CD14-positive monocyte (primary cell): Measurements from ENCODE around the gene TOP3A. TPM values are rescaled to one million over a fixed set of nuclear protein-coding genes. Genes with fewer than 3 reads are reported as not detected.

Experiments
- DNase-seq, 3 donors: peaks; one replicate each; pipeline ENCODE4 v3.0.0-alpha.2; 2011 to 2022
- H2AFZ ChIP-seq: 2 replicates; pipeline ENCODE4 v1.6.0; 2012; ENCODE audit warnings: mild to moderate bottlenecking, low read depth, low read length, inconsistent platforms; ENCODE audit not compliant: insufficient read depth, poor library complexity, severe bottlenecking
- H3K27ac ChIP-seq, 2 donors: 1 replicate in 1 of 2; 2 replicates in 1 of 2; pipeline ENCODE4 v1.5.1; 2012 to 2013; ENCODE audit warnings: low read length in 2 of 2, control low read depth in 1 of 2, inconsistent platforms in 1 of 2, low read depth in 1 of 2, mild to moderate bottlenecking in 1 of 2
- H3K27me3 ChIP-seq, 2 donors: one replicate each; pipeline versions ENCODE4 v1.6.0 to v1.6.1; 2011 to 2013; ENCODE audit warnings: low read length in 2 of 2; ENCODE audit not compliant: control insufficient read depth in 2 of 2, insufficient read depth in 2 of 2
- H3K36me3 ChIP-seq, 2 donors: replicated peaks in 1 of 2; 1 replicate in 1 of 2; 2 replicates in 1 of 2; pipeline versions ENCODE4 v1.5.1 to v1.6.1; 2012 to 2013; ENCODE audit warnings: low read length in 2 of 2, control low read depth in 1 of 2, inconsistent platforms in 1 of 2, mild to moderate bottlenecking in 1 of 2; ENCODE audit not compliant: insufficient read depth in 2 of 2, control insufficient read depth in 1 of 2
- H3K4me1 ChIP-seq, 2 donors: 1 replicate in 1 of 2; 2 replicates in 1 of 2; pipeline versions ENCODE4 v1.5.1 to v1.6.1; 2012 to 2013; ENCODE audit warnings: low read length in 2 of 2, control low read depth in 1 of 2, inconsistent platforms in 1 of 2, mild to moderate bottlenecking in 1 of 2, moderate library complexity in 1 of 2; ENCODE audit not compliant: insufficient read depth in 2 of 2, control insufficient read depth in 1 of 2
- H3K4me2 ChIP-seq: replicated peaks from 2 replicates; pipeline ENCODE3; 2012; ENCODE audit warnings: low read length, moderate library complexity, mild to moderate bottlenecking; ENCODE audit not compliant: poor library complexity, severe bottlenecking; ENCODE audit errors: extremely low read depth
- H3K4me3 ChIP-seq, 3 experiments: fragments of 200-600 bp in 1 of 3; sonication (generic) in 1 of 3; replicated peaks in 1 of 3; 1 replicate in 2 of 3; 2 replicates in 1 of 3; pipeline ENCODE4 v1.5.1; 2011 to 2013; ENCODE audit warnings: low read length in 3 of 3, mild to moderate bottlenecking in 3 of 3, control low read depth in 2 of 3, low read depth in 2 of 3, inconsistent platforms in 1 of 3, moderate library complexity in 1 of 3
- H3K79me2 ChIP-seq: 2 replicates; pipeline ENCODE4 v1.6.0; 2012; ENCODE audit warnings: mild to moderate bottlenecking, control low read depth, inconsistent platforms, low read length, moderate library complexity; ENCODE audit not compliant: insufficient read depth
- H3K9ac ChIP-seq: 2 replicates; pipeline ENCODE4 v1.6.0; 2017; ENCODE audit warnings: low read length, mild to moderate bottlenecking; ENCODE audit not compliant: insufficient read depth, poor library complexity, severe bottlenecking
- H3K9me3 ChIP-seq, 2 donors: replicated peaks in 1 of 2; 1 replicate in 1 of 2; 2 replicates in 1 of 2; pipeline versions ENCODE4 v1.5.1 to v1.6.1; 2012 to 2013; ENCODE audit warnings: low read length in 2 of 2, control low read depth in 1 of 2; ENCODE audit not compliant: control insufficient read depth in 1 of 2, insufficient read depth in 1 of 2
- H4K20me1 ChIP-seq: 2 replicates; pipeline ENCODE4 v1.6.0; 2012; ENCODE audit warnings: mild to moderate bottlenecking, low read length, control low read depth, moderate library complexity; ENCODE audit not compliant: insufficient read depth
- H3K27ac Mint-ChIP-seq, 7 donors: one replicate each; pipeline ENCODE4 v1.8.0; 2020; ENCODE audit warnings: mild to moderate bottlenecking in 7 of 7, mixed read lengths in 7 of 7, moderate library complexity in 6 of 7, inconsistent platforms in 2 of 7
- H3K27me3 Mint-ChIP-seq, 3 donors: one replicate each; pipeline ENCODE4 v1.8.0; 2021 to 2022; ENCODE audit warnings: low read depth in 3 of 3, mild to moderate bottlenecking in 3 of 3, mixed read lengths in 3 of 3, moderate library complexity in 3 of 3, inconsistent platforms in 1 of 3
- H3K36me3 Mint-ChIP-seq, 2 donors: one replicate each; pipeline ENCODE4 v1.8.0; 2020; ENCODE audit warnings: mixed read lengths in 2 of 2, inconsistent platforms in 1 of 2, mild to moderate bottlenecking in 1 of 2
- H3K4me1 Mint-ChIP-seq: one replicate; pipeline ENCODE4 v1.8.0; 2020; ENCODE audit warnings: mild to moderate bottlenecking, mixed read lengths
- H3K4me3 Mint-ChIP-seq, 2 donors: one replicate each; pipeline ENCODE4 v1.8.0; 2020; ENCODE audit warnings: mild to moderate bottlenecking in 2 of 2, mixed read lengths in 2 of 2, moderate library complexity in 1 of 2
- H3K9me3 Mint-ChIP-seq, 7 donors: one replicate each; pipeline ENCODE4 v1.8.0; 2020 to 2022; ENCODE audit warnings: mixed read lengths in 7 of 7, mild to moderate bottlenecking in 6 of 7, moderate library complexity in 6 of 7, inconsistent platforms in 2 of 7
- CTCF ChIP-seq: fragments of 200-600 bp; IDR thresholded peaks from one replicate; pipeline ENCODE4 v1.8.0; 2022; ENCODE audit warnings: antibody characterized with exemption, mild to moderate bottlenecking
- WGBS: methylation state at CpG from one replicate; pipeline ENCODE4 v1.1.5; 2013; ENCODE audit warnings: missing lambda C conversion rate; ENCODE audit not compliant: insufficient coverage; 5-methylcytosine and 5-hydroxymethylcytosine counted together
- intact Hi-C, 2 donors: fragments of 100-400 bp; cut with micrococcal nuclease; formaldehyde crosslinking; loops; one replicate each; pipeline versions ENCODE4 v1.15.0 to v1.15.1; 2023
- polyA plus RNA-seq, 3 donors: library from polyadenylated mRNA; depleted of rRNA in 1 of 3; unstranded in 2 of 3; stranded (reverse) in 1 of 3; fragments of 300-500 nt in 2 of 3; fragments of >200 nt in 1 of 3; fragmentation: Illumina TruSeq in 2 of 3; gene quantifications; 1 replicate in 2 of 3; 2 replicates in 1 of 3; pipeline ENCODE4 v1.2.3, GENCODE V29; 2012 to 2021

TOP3A gene
- polyA plus RNA-seq, 3 donors: 15.2 to 25.6 (median 22.3) TPM

- H3K36me3 ChIP-seq: peaks cover 37 to 40% of the 10 kb centered on the region in 2 donors
- Mint-ChIP-seq H3K4me1 (peaks cover 38% of the 10 kb centered on the region), H3K27me3 (peaks cover 0 to 2% (median 1%) of the 10 kb centered on the region in 3 donors), H3K9me3 (no peaks in the 10 kb centered on the region), H3K27ac (peak overlapping the region; percentile 99 to 100 (median 99)), H3K4me3 (peak overlapping the region; percentile 95 to 98), H3K36me3 (peaks cover 35 to 42% of the 10 kb centered on the region in 2 donors)
- peaks cover 39 to 54% of the 10 kb centered on the region in 2 donors for H3K4me1 ChIP-seq
- peak overlapping the region; percentile 78 to 82 (median 81) for H3K4me3 ChIP-seq
- H3K79me2 ChIP-seq: peaks cover 46% of the 10 kb centered on the region
- peaks cover 52% of the 10 kb centered on the region for H4K20me1 ChIP-seq
- TF ChIP-seq CTCF: no peak
- DNase-seq: peak; percentile 86 to 89 (median 88)
- H3K27ac ChIP-seq: peak overlapping the region; percentile 90 to 95
- intact Hi-C loops: loop anchor here in 1 of 2 donors (5.0 kb wide), 1 partner anchor 39 kb away; no protein-coding TSS in a partner anchor
- H3K4me2 ChIP-seq: peak overlapping the region; percentile 92
- no peaks in the 10 kb centered on the region for H3K27me3 ChIP-seq
- H2AFZ ChIP-seq: peak overlapping the region; percentile 93
- H3K9ac ChIP-seq: peak overlapping the region; percentile 99
- WGBS: under 1% methylated on average over 14 of the region's 16 CpGs
- H3K9me3 ChIP-seq: no peaks in the 10 kb centered on the region
Observed at GRCh38 chr17:18257982-18258355, 56.8 kb downstream of the TOP3A start.

- H3K4me3 ChIP-seq: peak overlapping the region; percentile 78 to 82 (median 81)
- no peak for TF ChIP-seq CTCF
- H4K20me1 ChIP-seq: peaks cover 58% of the 10 kb centered on the region
- peaks cover 35% of the 10 kb centered on the region for H3K4me1 Mint-ChIP-seq
- peaks cover 41 to 48% of the 10 kb centered on the region in 2 donors for H3K36me3 Mint-ChIP-seq
- WGBS: 26% methylated on average over 14 of the region's 18 CpGs
- peak overlapping the region; percentile 90 to 95 for H3K27ac ChIP-seq
- peak overlapping the region; percentile 93 for H2AFZ ChIP-seq
- H3K4me3 Mint-ChIP-seq: peak overlapping the region; percentile 95 to 98
- peak in 2 of 3 donors; percentile 65 to 67 for DNase-seq
- peak overlapping the region; percentile 92 for H3K4me2 ChIP-seq
- peak overlapping the region; percentile 99 to 100 (median 99) for H3K27ac Mint-ChIP-seq
- H3K27me3 Mint-ChIP-seq: peaks cover 0 to 2% (median 0%) of the 10 kb centered on the region in 3 donors
- H3K9ac ChIP-seq: peak overlapping the region; percentile 99
- no peaks in the 10 kb centered on the region for H3K9me3 ChIP-seq
- intact Hi-C loops: loop anchor here in 1 of 2 donors (5.0 kb wide), 1 partner anchor 40 kb away; no protein-coding TSS in a partner anchor
- H3K36me3 ChIP-seq: peaks cover 43 to 44% of the 10 kb centered on the region in 2 donors
- peaks cover 46% of the 10 kb centered on the region for H3K79me2 ChIP-seq
- H3K9me3 Mint-ChIP-seq: no peaks in the 10 kb centered on the region
- peaks cover 39 to 50% of the 10 kb centered on the region in 2 donors for H3K4me1 ChIP-seq
- H3K27me3 ChIP-seq: no peaks in the 10 kb centered on the region
Observed at GRCh38 chr17:18257268-18257981, 57.4 kb downstream of the TOP3A start.
